K562 (cell line): ENCODE results near the gene SMCP. TPM values are rescaled to one million over a fixed set of nuclear protein-coding genes. Genes with fewer than 3 reads are reported as not detected.

Source experiments
- ID3 ChIP-seq, 2 experiments: fragments of 250-450 bp in 1 of 2; fragments of 450-650 bp in 1 of 2; sonication (Bioruptor Pico) in 1 of 2; IDR thresholded peaks; 2 replicates each; pipeline versions ENCODE4 v1.6.1 to v1.8.0; 2016 to 2021; ENCODE audit warnings: mild to moderate bottlenecking in 2 of 2, moderate library complexity in 2 of 2, missing compliant biosample characterization in 1 of 2, missing genetic modification characterization in 1 of 2
- KLF10 ChIP-seq: fragments of 250-450 bp; sonication (Bioruptor Pico); IDR thresholded peaks from 2 replicates; pipeline ENCODE4 v1.6.1; 2021; ENCODE audit warnings: matching md5 sums
- NR2C1 ChIP-seq, 2 experiments: fragments of 450-650 bp; IDR thresholded peaks; 2 replicates each; pipeline ENCODE4 v1.6.1; 2017; ENCODE audit warnings: mild to moderate bottlenecking in 2 of 2, antibody characterized with exemption in 1 of 2, inconsistent platforms in 1 of 2, missing compliant biosample characterization in 1 of 2, missing genetic modification characterization in 1 of 2
- SIRT6 ChIP-seq: IDR thresholded peaks from one replicate; pipeline ENCODE4 v1.6.1; 2012; ENCODE audit warnings: low read depth, mild to moderate bottlenecking, control low read depth, inconsistent platforms, low read length, moderate library complexity
- SNRNP70 ChIP-seq: fragments of 200-400 bp; formaldehyde crosslinking; optimal IDR thresholded peaks from 2 replicates; pipeline ENCODE3; 2017; ENCODE audit warnings: low read depth, low read length
- ZBTB11 ChIP-seq, 3 experiments: fragments of 200-800 bp in 1 of 3; fragments of 250-450 bp in 1 of 3; fragments of 450-650 bp in 1 of 3; sonication (Bioruptor Pico) in 1 of 3; sonication (Bioruptor generic) in 1 of 3; formaldehyde crosslinking in 1 of 3; IDR thresholded peaks; 2 replicates each; pipeline versions ENCODE4 v1.6.1 to v1.8.0; 2016 to 2022; ENCODE audit warnings: mild to moderate bottlenecking in 2 of 3, missing genetic modification characterization in 2 of 3, missing compliant biosample characterization in 1 of 3, moderate library complexity in 1 of 3
- ZFPM2 ChIP-seq: fragments of 250-450 bp; sonication (Bioruptor Pico); IDR thresholded peaks from 2 replicates; pipeline ENCODE4 v1.5.1; 2022; ENCODE audit warnings: mild to moderate bottlenecking
- ZZZ3 ChIP-seq: fragments of 450-650 bp; IDR thresholded peaks from 2 replicates; pipeline ENCODE4 v1.6.1; 2016; ENCODE audit warnings: antibody characterized with exemption, mild to moderate bottlenecking, moderate library complexity
- polyA plus RNA-seq, 8 experiments: library from polyadenylated mRNA; depleted of rRNA in 4 of 8; stranded (reverse) in 5 of 8; unstranded in 3 of 8; fragments of >200 nt; fragmentation: Nextera tagmentation in 2 of 8; fragmentation: Illumina TruSeq in 1 of 8; extraction: Ambion mirVana in 2 of 8; extraction: Trizol in 1 of 8; gene quantifications; 2 replicates each; pipeline versions ENCODE4 v1.2.1 to v1.2.3, GENCODE V29; 2011 to 2014; ENCODE audit warnings: inconsistent platforms in 1 of 8, missing spikeins in 1 of 8
- total RNA-seq, 7 experiments: library from RNA; depleted of rRNA in 6 of 7; stranded (reverse); fragments of >200 nt in 6 of 7; fragmentation: Illumina TruSeq in 2 of 7; extraction: Trizol in 2 of 7; gene quantifications; 2 replicates each; pipeline versions ENCODE4 v1.2.1 to v1.2.3, GENCODE V29; 2011 to 2021; ENCODE audit warnings: low replicate concordance in 1 of 7

Gene SMCP
- total and polyA plus RNA-seq, 9 of the 15 experiments (the other 6 are each of a cell fraction or from before 2014, with no cell fraction given) = not detected

- TF ChIP-seq ID3 (CRISPR knock-in tag; IDR thresholded peaks at IDR 0.05) (no peak), ID3 (tag; IDR thresholded peaks at IDR 0.05) (no peak), SNRNP70 (no peak), ZFPM2 (CRISPR knock-in tag) (no peak), KLF10 (CRISPR knock-in tag) (no peak), ZBTB11 (CRISPR knock-in tag; IDR thresholded peaks at IDR 0.05) (no peak), ZZZ3 (no peak), SIRT6 (no peak), NR2C1 (IDR thresholded peaks at IDR 0.05) (no peak), NR2C1 (tag; IDR thresholded peaks at IDR 0.05) (no peak)
Measured at GRCh38 chr1:152899027-152899426, 20.9 kb downstream of the SMCP start (continued).
